Liver (tissue), 3 donors: ENCODE results near the gene DOCK1.

Experiments used
- CTCF ChIP-seq: fragments of 150-350 bp; IDR thresholded peaks from 2 replicates; pipeline ENCODE4 v1.5.1; 2017; ENCODE audit warnings: improper control_type of control experiment, low read depth, low read length; ENCODE audit not compliant: missing input control
- EGR1 ChIP-seq, 2 donors: IDR thresholded peaks; 2 replicates each; pipeline ENCODE4 v1.6.1; 2016 to 2018; ENCODE audit warnings: antibody characterized with exemption in 2 of 2, low read depth in 2 of 2
- FOXA1 ChIP-seq: IDR thresholded peaks from 2 replicates; pipeline ENCODE4 v1.6.1; 2016; ENCODE audit warnings: antibody characterized with exemption
- GABPA ChIP-seq, 2 donors: IDR thresholded peaks in 1 of 2; conservative IDR thresholded peaks in 1 of 2; 2 replicates each; pipeline ENCODE4 v1.6.1; 2016; ENCODE audit warnings: antibody characterized with exemption in 2 of 2, mild to moderate bottlenecking in 1 of 2, moderate library complexity in 1 of 2
- HNF4G ChIP-seq: IDR thresholded peaks from 2 replicates; pipeline ENCODE4 v1.6.1; 2016; ENCODE audit warnings: antibody characterized with exemption
- JUND ChIP-seq, 2 donors: IDR thresholded peaks; 2 replicates each; pipeline ENCODE4 v1.6.1; 2016; ENCODE audit warnings: antibody characterized with exemption in 2 of 2
- MAX ChIP-seq: IDR thresholded peaks from 2 replicates; pipeline ENCODE4 v1.6.1; 2016; ENCODE audit warnings: antibody characterized with exemption
- RAD21 ChIP-seq, 2 donors: IDR thresholded peaks; 2 replicates each; pipeline ENCODE4 v1.6.1; 2016; ENCODE audit warnings: antibody characterized with exemption in 2 of 2, mild to moderate bottlenecking in 2 of 2
- RXRA ChIP-seq, 2 donors: IDR thresholded peaks; 2 replicates each; pipeline ENCODE4 v1.6.1; 2017 to 2018; ENCODE audit warnings: antibody characterized with exemption in 2 of 2, mild to moderate bottlenecking in 1 of 2
- SP1 ChIP-seq: IDR thresholded peaks from 2 replicates; pipeline ENCODE4 v1.6.1; 2018; ENCODE audit warnings: antibody characterized with exemption, mild to moderate bottlenecking
- TAF1 ChIP-seq: conservative IDR thresholded peaks from 2 replicates; pipeline ENCODE4 v1.6.1; 2016; ENCODE audit warnings: antibody characterized with exemption, mild to moderate bottlenecking
- YY1 ChIP-seq: IDR thresholded peaks from 2 replicates; pipeline ENCODE4 v1.6.1; 2016; ENCODE audit warnings: antibody characterized with exemption, mild to moderate bottlenecking
- ZBTB33 ChIP-seq: IDR thresholded peaks from 2 replicates; pipeline ENCODE4 v1.6.1; 2016; ENCODE audit warnings: antibody characterized with exemption
- TF ChIP-seq, protein P1 (sequence below): IDR thresholded peaks from 2 replicates; pipeline ENCODE4 v1.6.1; 2016; ENCODE audit warnings: antibody characterized with exemption, mild to moderate bottlenecking
- donor health status: healthy.
- donor health status: healthy.

DNA sequence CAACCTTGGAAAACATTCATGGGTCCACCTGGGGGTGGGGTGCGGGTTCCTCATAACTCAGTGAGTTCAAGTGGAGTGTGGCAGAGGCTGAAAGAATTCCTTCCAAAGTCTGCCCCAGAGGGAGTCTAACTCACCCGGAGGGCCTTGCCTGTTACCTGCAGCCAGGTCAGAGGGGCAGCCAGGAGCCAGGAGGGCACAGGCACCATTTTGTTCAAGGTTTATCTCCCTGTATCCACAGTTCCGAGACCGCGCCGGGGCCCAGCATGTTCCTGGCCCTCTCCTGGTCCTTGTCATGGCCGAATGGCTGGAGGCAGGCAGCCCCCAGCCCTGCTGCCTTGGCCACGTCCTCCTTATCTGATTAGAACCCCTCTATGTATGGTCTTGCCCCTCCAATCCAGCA lies 11.4 kb upstream of the DOCK1 start:
- TF ChIP-seq SP1 (no peak), RXRA (IDR thresholded peaks at IDR 0.05) (no peak), CTCF (no peak), EGR1 (IDR thresholded peaks at IDR 0.05; ENCODE audit: low read depth in 2 of 2) (no peak), JUND (IDR thresholded peaks at IDR 0.05) (no peak), HNF4G (no peak), RAD21 (IDR thresholded peaks at IDR 0.05) (no peak), GABPA (IDR thresholded peaks at IDR 0.05 in 1 of 2, conservative IDR thresholded peaks at IDR 0.05 in 1 of 2) (no peak), TAF1 (no peak), MAX (no peak), ZBTB33 (no peak), FOXA1 (no peak), YY1 (no peak)
- TF ChIP-seq, protein P1, sequence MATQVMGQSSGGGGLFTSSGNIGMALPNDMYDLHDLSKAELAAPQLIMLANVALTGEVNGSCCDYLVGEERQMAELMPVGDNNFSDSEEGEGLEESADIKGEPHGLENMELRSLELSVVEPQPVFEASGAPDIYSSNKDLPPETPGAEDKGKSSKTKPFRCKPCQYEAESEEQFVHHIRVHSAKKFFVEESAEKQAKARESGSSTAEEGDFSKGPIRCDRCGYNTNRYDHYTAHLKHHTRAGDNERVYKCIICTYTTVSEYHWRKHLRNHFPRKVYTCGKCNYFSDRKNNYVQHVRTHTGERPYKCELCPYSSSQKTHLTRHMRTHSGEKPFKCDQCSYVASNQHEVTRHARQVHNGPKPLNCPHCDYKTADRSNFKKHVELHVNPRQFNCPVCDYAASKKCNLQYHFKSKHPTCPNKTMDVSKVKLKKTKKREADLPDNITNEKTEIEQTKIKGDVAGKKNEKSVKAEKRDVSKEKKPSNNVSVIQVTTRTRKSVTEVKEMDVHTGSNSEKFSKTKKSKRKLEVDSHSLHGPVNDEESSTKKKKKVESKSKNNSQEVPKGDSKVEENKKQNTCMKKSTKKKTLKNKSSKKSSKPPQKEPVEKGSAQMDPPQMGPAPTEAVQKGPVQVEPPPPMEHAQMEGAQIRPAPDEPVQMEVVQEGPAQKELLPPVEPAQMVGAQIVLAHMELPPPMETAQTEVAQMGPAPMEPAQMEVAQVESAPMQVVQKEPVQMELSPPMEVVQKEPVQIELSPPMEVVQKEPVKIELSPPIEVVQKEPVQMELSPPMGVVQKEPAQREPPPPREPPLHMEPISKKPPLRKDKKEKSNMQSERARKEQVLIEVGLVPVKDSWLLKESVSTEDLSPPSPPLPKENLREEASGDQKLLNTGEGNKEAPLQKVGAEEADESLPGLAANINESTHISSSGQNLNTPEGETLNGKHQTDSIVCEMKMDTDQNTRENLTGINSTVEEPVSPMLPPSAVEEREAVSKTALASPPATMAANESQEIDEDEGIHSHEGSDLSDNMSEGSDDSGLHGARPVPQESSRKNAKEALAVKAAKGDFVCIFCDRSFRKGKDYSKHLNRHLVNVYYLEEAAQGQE: no peak
